ENCODE data around the gene AURKAIP1. TPM values are rescaled to one million over a fixed set of nuclear protein-coding genes. Genes with fewer than 3 reads are reported as not detected.
A peak's percentile ranks its signal among the peaks of the same experiment; 100 is the strongest.

Gene AURKAIP1
- total RNA-seq, 1 donor from 2014 or later: 87.7 TPM

DNA sequence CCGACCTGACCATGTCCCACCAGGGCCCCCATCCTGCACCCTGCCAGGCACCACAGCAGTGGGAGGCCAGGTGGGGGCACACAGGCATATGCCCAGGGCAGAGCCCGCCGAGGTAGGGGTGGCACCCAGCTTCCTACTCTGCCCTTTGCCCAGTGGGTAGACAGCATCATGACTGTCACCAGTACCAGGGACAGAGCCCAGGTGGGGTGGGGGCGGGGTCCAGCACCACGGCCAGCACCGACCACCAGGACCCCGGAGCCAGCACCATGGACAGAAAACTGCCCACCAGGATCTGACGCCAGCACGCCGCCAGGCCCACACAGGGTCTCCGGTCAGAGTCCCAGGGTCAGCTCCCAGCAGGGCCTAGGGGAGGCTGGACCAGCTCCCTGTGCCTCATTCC is 40.2 kb downstream of the AURKAIP1 start:
- no peak for DNase-seq (ENCODE audit: low read depth in 2 of 2)

DNA sequence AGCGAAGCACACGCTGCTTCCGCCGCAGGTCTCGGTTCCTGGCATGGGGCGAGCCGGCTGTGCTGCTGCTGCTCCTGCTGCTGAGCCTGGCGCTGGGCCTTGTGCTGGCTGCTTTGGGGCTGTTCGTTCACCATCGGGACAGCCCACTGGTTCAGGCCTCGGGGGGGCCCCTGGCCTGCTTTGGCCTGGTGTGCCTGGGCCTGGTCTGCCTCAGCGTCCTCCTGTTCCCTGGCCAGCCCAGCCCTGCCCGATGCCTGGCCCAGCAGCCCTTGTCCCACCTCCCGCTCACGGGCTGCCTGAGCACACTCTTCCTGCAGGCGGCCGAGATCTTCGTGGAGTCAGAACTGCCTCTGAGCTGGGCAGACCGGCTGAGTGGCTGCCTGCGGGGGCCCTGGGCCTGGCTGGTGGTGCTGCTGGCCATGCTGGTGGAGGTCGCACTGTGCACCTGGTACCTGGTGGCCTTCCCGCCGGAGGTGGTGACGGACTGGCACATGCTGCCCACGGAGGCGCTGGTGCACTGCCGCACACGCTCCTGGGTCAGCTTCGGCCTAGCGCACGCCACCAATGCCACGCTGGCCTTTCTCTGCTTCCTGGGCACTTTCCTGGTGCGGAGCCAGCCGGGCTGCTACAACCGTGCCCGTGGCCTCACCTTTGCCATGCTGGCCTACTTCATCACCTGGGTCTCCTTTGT is 41.3 kb downstream of the AURKAIP1 start:
- no peak for DNase-seq (ENCODE audit: low read depth in 2 of 2)

GRCh38 chr1:1332774-1333480 is 42.1 kb downstream of the AURKAIP1 start:
- no peak for DNase-seq (ENCODE audit: low read depth in 2 of 2)

DNA sequence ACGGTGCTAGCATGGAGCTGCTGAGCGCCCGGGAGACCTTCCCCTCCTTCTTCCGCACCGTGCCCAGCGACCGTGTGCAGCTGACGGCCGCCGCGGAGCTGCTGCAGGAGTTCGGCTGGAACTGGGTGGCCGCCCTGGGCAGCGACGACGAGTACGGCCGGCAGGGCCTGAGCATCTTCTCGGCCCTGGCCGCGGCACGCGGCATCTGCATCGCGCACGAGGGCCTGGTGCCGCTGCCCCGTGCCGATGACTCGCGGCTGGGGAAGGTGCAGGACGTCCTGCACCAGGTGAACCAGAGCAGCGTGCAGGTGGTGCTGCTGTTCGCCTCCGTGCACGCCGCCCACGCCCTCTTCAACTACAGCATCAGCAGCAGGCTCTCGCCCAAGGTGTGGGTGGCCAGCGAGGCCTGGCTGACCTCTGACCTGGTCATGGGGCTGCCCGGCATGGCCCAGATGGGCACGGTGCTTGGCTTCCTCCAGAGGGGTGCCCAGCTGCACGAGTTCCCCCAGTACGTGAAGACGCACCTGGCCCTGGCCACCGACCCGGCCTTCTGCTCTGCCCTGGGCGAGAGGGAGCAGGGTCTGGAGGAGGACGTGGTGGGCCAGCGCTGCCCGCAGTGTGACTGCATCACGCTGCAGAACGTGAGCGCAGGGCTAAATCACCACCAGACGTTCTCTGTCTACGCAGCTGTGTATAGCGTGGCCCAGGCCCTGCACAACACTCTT is 42.8 kb downstream of the AURKAIP1 start:
- no peak for DNase-seq (ENCODE audit: low read depth in 2 of 2)

GRCh38 chr1:1331068-1331965 is 43.7 kb downstream of the AURKAIP1 start, which contains the start of gene TAS1R3:
Gene TAS1R3 (plus strand): TSS chr1:1331280. CDS start chr1:1331346, 66 bp downstream.
- no peak for DNase-seq (ENCODE audit: low read depth in 2 of 2)

DNA sequence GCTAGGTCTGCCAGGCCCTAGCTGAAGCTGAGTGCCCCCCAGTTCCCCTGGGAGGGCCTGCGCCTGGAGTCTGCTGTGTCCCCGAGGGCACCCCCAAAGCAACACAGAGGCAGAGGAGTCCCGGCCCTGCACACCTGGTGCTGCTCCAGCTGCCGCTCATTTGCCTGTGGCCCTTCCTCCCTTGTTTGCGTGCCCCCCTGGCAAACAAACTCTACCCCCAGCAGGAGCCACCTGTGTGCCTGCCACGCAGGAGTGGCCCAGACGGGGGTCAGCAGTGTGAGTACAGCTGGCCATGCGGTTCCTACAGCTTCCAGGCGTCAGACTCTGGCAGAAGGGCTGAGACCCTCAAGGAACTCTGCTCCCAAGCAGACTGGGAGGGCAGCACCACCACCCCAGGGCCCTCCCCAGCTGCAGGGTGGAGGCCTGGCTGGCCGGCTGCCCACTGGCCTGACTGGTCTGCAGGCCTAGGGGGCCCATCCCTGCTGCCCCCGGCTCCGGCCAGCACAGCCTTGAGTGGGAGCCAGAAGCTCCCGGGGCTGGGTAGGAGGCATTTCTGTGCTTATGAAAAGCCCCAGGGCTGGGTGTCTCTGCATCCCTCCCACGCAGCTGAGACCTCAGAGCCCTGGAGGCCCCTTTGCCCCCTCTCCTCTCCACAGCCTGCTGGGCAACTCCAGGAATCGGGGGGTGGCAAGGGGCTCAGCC is 44.5 kb downstream of the AURKAIP1 start:
- no peak for DNase-seq (ENCODE audit: low read depth in 2 of 2)

- no peak for DNase-seq (ENCODE audit: low read depth in 2 of 2)
These were observed 45.5 kb downstream of the AURKAIP1 start for GRCh38 chr1:1329304-1330210.

DNA sequence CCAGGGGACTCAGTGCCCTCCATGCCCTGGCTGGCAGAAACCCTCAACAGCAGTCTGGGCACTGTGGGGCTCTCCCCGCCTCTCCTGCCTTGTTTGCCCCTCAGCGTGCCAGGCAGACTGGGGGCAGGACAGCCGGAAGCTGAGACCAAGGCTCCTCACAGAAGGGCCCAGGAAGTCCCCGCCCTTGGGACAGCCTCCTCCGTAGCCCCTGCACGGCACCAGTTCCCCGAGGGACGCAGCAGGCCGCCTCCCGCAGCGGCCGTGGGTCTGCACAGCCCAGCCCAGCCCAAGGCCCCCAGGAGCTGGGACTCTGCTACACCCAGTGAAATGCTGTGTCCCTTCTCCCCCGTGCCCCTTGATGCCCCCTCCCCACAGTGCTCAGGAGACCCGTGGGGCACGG is 46.8 kb downstream of the AURKAIP1 start:
- no peak for DNase-seq (ENCODE audit: low read depth in 2 of 2)

DNA sequence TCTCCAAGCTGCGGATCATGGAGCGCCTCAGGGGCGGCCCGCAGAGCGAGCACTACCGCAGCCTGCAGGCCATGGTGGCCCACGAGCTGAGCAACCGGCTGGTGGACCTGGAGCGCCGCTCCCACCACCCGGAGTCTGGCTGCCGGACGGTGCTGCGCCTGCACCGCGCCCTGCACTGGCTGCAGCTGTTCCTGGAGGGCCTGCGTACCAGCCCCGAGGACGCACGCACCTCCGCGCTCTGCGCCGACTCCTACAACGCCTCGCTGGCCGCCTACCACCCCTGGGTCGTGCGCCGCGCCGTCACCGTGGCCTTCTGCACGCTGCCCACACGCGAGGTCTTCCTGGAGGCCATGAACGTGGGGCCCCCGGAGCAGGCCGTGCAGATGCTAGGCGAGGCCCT is 47.7 kb downstream of the AURKAIP1 start:
- no peak for DNase-seq (ENCODE audit: low read depth in 2 of 2)

DNA sequence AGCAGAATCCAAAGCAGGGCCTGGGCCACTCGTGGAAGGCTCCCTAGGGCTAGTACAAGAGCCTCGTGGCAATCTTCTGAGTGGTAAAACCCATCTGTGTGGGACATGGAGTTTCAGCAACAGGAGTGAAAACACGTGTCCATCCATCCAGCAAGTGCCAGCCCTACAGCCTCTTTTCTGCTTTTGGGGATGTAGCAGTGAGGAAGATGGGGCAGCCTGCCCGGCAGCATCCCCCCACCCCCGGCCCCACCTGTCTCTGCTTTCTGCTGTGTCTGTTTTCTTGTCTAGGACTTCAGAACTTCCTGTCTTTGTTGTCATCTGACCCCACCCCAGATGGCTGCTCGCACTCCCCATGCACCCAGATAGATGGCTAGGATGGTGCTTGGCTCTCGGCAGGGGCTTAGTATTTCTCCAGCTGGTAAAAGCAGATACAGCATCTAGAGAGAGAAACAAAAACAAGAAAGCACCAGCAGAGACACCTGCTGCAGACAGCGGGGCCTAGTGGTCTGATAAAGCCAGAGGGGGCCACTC is 48.9 kb downstream of the AURKAIP1 start:
- DNase-seq (ENCODE audit: low read depth in 2 of 2): no peak

- peak; percentile 41 to 63 for DNase-seq (ENCODE audit: low read depth in 2 of 2)
These were observed 49.5 kb downstream of the AURKAIP1 start for GRCh38 chr1:1325288-1326074.

- DNase-seq (ENCODE audit: low read depth in 2 of 2): peak; percentile 93 to 95
These were observed 50.3 kb downstream of the AURKAIP1 start, which contains the start of the genes CPTP and INTS11 for GRCh38 chr1:1324524-1325287. Gene CPTP (plus strand): TSS chr1:1324802. CDS start chr1:1326911, 2,109 bp downstream. Gene INTS11 (minus strand): TSS chr1:1324660. CDS start chr1:1324608, 52 bp downstream.

DNA sequence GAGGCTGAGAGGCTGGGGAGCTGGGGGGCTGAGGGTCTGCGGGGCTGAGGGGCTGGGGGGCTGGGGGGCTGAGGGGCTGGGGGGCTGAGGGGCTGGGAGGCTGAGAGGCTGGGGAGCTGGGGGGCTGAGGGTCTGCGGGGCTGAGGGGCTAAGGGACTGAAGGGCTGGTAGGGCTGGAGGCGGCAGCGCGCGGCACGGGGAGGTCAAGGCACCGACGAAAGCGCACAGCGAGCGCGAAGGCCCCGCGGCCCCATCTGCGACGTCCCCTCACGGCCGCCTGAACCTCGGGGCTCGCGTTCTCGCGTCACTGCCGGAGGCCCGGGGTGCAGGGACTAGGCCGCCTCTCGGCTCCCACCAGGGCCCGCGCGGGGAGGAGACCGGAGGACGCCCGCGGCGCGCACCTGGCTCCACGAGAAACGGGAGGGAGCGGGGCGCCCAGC is 50.9 kb downstream of the AURKAIP1 start:
- no peak for DNase-seq (ENCODE audit: low read depth in 2 of 2)

All from lung microvascular endothelial cell (primary cell).